Gastrocnemius medialis (tissue), 4 donors: Measurements from ENCODE around the gene EDN1. TPM values are rescaled to one million over a fixed set of nuclear protein-coding genes. Genes with fewer than 3 reads are reported as not detected.

Experiments used
- ATAC-seq, 2 donors: fragments of 150-250 bp; one replicate each; pipeline ENCODE4 v1.9.1; 2016
- DNase-seq, 2 donors: peaks; one replicate each; pipeline ENCODE4 v3.0.0-alpha.2; 2019
- H3K27ac ChIP-seq, 4 donors: fragments of 200-600 bp; sonication (generic); 1 replicate in 1 of 4; 2 replicates in 3 of 4; pipeline ENCODE4 v1.5.1; 2016 to 2018; ENCODE audit warnings: mild to moderate bottlenecking in 2 of 4, moderate library complexity in 1 of 4
- H3K27me3 ChIP-seq, 3 donors: fragments of 200-600 bp; sonication (generic) in 2 of 3; 1 replicate in 1 of 3; 2 replicates in 2 of 3; pipeline versions ENCODE4 v1.5.1 to v1.6.0; 2016 to 2019; ENCODE audit warnings: mild to moderate bottlenecking in 1 of 3, moderate library complexity in 1 of 3
- H3K36me3 ChIP-seq, 2 donors: fragments of 200-600 bp; sonication (generic) in 1 of 2; one replicate each; pipeline ENCODE4 v1.5.1; 2017 to 2018
- H3K4me1 ChIP-seq, 2 donors: fragments of 200-600 bp; sonication (generic) in 1 of 2; one replicate each; pipeline ENCODE4 v1.5.1; 2016 to 2017; ENCODE audit warnings: mild to moderate bottlenecking in 2 of 2
- H3K4me3 ChIP-seq, 4 donors: fragments of 200-600 bp; sonication (generic) in 3 of 4; 1 replicate in 1 of 4; 2 replicates in 3 of 4; pipeline ENCODE4 v1.5.1; 2016 to 2019; ENCODE audit warnings: mild to moderate bottlenecking in 2 of 4
- H3K9me3 ChIP-seq, 3 donors: fragments of 200-600 bp; sonication (generic) in 2 of 3; 1 replicate in 1 of 3; 2 replicates in 2 of 3; pipeline ENCODE4 v1.5.1; 2016 to 2019
- POLR2A ChIP-seq, 2 donors: fragments of 450-650 bp; IDR thresholded peaks; one replicate each; pipeline ENCODE4 v1.6.1; 2017; ENCODE audit warnings: antibody characterized with exemption in 2 of 2, mild to moderate bottlenecking in 2 of 2, moderate library complexity in 2 of 2
- in situ Hi-C, 4 donors: fragments of 200-750 bp; cut with MboI; loops; one replicate each; pipeline versions ENCODE4 v1.15.0 to v1.8.0; 2017; ENCODE audit warnings: low sequenced_read_pairs in 4 of 4
- intact Hi-C: fragments of 100-400 bp; cut with DNase I; formaldehyde crosslinking; loops from one replicate; pipeline ENCODE4 v1.15.1; 2023; ENCODE audit warnings: low total_unique reads
- total RNA-seq, 4 donors: library from RNA; depleted of rRNA; stranded (reverse); fragments of >200 nt; gene quantifications; one replicate each; pipeline versions ENCODE4 v1.1.0 to v1.2.3, GENCODE V29; 2016
- TF ChIP-seq, protein P1 (sequence below), 5 experiments: fragments of 450-650 bp in 3 of 5; fragments of 200-600 bp in 2 of 5; sonication (generic) in 2 of 5; IDR thresholded peaks in 4 of 5; conservative IDR thresholded peaks in 1 of 5; 1 replicate in 4 of 5; 2 replicates in 1 of 5; pipeline ENCODE4 v1.5.1; 2016 to 2019; ENCODE audit warnings: antibody characterized with exemption in 5 of 5, mild to moderate bottlenecking in 3 of 5, moderate library complexity in 3 of 5

Gene EDN1
- total RNA-seq, 4 donors from 2014 or later: 7.4 to 12.0 (median 9.3) TPM

GRCh38 chr6:12335717-12336116, 45.6 kb downstream of the EDN1 start:
- in situ Hi-C loops: no loop called here
- no peaks in the 10 kb centered on the region for H3K36me3 ChIP-seq
- DNase-seq (no peak), ATAC-seq (no peak)
- no peaks in the 10 kb centered on the region for H3K27me3 ChIP-seq
- no peak overlapping the region for H3K4me3 ChIP-seq
- H3K27ac ChIP-seq: no peak overlapping the region
- no peaks in the 10 kb centered on the region for H3K4me1 ChIP-seq
- intact Hi-C loops: no loop called here
- no peaks in the 10 kb centered on the region for H3K9me3 ChIP-seq
- TF ChIP-seq, protein P1, sequence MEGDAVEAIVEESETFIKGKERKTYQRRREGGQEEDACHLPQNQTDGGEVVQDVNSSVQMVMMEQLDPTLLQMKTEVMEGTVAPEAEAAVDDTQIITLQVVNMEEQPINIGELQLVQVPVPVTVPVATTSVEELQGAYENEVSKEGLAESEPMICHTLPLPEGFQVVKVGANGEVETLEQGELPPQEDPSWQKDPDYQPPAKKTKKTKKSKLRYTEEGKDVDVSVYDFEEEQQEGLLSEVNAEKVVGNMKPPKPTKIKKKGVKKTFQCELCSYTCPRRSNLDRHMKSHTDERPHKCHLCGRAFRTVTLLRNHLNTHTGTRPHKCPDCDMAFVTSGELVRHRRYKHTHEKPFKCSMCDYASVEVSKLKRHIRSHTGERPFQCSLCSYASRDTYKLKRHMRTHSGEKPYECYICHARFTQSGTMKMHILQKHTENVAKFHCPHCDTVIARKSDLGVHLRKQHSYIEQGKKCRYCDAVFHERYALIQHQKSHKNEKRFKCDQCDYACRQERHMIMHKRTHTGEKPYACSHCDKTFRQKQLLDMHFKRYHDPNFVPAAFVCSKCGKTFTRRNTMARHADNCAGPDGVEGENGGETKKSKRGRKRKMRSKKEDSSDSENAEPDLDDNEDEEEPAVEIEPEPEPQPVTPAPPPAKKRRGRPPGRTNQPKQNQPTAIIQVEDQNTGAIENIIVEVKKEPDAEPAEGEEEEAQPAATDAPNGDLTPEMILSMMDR (IDR thresholded peaks at IDR 0.05 in 4 of 5, conservative IDR thresholded peaks at IDR 0.05 in 1 of 5): no peak
- no peak for TF ChIP-seq POLR2A (IDR thresholded peaks at IDR 0.05)

DNA sequence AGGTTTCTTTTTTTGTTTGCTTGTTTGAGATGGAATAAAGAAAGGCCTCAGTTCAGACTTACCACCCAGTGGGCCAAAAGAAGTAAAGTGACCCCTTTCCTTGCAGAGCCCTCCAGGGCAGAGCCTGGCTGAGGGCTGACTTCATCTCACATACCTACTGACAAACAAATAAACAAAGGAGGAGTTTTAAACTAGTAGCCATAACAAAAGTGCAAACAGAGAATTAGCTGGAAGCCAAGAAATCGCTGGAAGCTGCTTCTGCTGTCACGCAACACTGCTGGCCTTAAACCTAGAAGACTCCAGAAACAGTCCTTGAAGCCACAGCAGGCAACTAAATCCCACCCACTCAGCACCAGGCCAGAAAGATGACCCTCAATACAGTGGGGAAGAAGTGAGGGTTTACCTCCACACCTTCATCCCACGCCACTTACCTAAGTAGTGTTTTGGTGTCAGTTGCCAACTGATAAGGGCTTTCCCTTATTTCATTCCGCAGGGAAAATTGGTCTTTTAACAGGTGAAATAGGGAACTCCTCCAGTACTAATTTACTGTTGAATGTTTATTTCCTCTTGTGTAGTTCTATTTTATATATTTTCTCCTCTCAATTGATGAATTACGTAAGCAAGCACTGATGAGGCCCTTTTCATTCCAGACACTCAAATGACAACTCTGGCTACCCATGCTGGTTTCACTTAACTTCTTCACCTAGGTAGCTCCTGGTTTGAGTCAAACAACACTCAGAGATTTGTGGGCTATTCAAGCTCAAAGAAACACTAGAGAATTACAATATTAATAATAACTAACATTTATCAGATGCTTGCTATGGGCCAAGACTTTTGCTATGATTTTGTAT, 46.2 kb downstream of the EDN1 start:
- intact Hi-C loops: no loop called here
- H3K36me3 ChIP-seq: no peaks in the 10 kb centered on the region
- ATAC-seq: no peak
- no peak overlapping the region for H3K4me3 ChIP-seq
- no peak for DNase-seq
- TF ChIP-seq, protein P1 (IDR thresholded peaks at IDR 0.05 in 4 of 5, conservative IDR thresholded peaks at IDR 0.05 in 1 of 5): no peak
- no peak for TF ChIP-seq POLR2A (IDR thresholded peaks at IDR 0.05)
- no peak overlapping the region for H3K27ac ChIP-seq
- H3K4me1 ChIP-seq: no peaks in the 10 kb centered on the region
- no peaks in the 10 kb centered on the region for H3K9me3 ChIP-seq
- no peaks in the 10 kb centered on the region for H3K27me3 ChIP-seq
- in situ Hi-C loops: no loop called here

DNA sequence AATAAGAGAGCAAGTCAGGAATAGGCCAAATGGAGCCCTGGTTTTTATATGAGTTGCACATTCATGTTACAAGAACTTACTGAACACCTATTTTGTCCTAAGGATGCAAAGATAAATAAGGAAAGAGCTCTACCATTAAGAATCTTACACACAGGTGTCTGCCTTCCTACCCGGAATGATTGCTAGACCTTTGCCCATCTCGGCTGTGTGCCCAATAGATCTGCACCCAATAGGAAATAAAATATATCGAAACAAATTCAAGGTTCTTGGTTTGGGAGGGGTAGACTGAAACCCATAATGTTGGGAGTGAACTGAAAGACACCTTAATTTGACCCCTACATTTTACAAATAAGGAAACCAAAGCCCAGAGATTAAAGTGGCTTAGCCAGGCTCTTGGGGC, 48.9 kb downstream of the EDN1 start:
- no peaks in the 10 kb centered on the region for H3K9me3 ChIP-seq
- in situ Hi-C loops (no loop called here), intact Hi-C loops (no loop called here)
- DNase-seq (no peak), ATAC-seq (no peak)
- H3K36me3 ChIP-seq: no peaks in the 10 kb centered on the region
- H3K4me1 ChIP-seq: no peaks in the 10 kb centered on the region
- no peak overlapping the region for H3K4me3 ChIP-seq
- no peak for TF ChIP-seq POLR2A (IDR thresholded peaks at IDR 0.05)
- TF ChIP-seq, protein P1 (IDR thresholded peaks at IDR 0.05 in 4 of 5, conservative IDR thresholded peaks at IDR 0.05 in 1 of 5): no peak
- H3K27ac ChIP-seq: no peak overlapping the region
- H3K27me3 ChIP-seq: peaks cover 0 to 2% (median 0%) of the 10 kb centered on the region in 3 donors

DNA sequence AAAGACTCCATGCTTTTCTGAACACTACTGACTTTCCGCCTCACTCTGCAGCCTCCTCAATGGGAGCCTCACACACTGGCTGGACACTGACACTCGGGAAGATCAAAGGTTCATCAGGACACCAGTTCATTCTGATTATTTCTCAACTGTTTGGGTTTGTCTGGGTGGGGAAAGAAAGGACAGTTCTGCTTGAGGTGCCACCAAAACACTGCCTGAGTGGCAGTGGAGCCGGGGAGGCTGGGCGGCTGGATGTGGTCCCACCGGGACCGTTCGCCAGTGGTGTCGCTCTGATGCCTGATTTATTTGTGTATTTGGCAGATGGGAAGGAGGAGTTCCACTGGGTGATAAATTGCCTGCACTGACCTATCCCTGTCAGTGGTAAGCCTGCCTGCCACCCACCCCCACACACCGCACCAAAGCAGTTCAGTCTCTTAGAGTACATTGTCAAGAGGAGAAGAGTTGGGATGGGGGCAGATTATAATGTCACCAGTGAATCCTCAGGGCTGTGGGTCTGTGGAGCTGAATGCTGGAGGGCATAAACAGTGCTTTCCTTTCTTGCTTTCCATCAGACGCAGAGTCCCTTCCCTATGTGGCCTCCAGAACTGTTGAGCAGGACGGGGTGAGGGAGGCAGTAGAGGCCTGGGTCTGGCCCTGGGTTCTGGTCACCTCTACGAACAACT, 49.8 kb downstream of the EDN1 start:
- Histone ChIP-seq H3K4me1 (no peaks in the 10 kb centered on the region), H3K9me3 (no peaks in the 10 kb centered on the region), H3K4me3 (no peak overlapping the region), H3K36me3 (no peaks in the 10 kb centered on the region), H3K27me3 (peaks cover 0 to 2% (median 0%) of the 10 kb centered on the region in 3 donors), H3K27ac (no peak overlapping the region)
- in situ Hi-C loops: no loop called here
- DNase-seq: no peak
- no peak for ATAC-seq
- no peak for TF ChIP-seq POLR2A (IDR thresholded peaks at IDR 0.05)
- TF ChIP-seq, protein P1 (IDR thresholded peaks at IDR 0.05 in 4 of 5, conservative IDR thresholded peaks at IDR 0.05 in 1 of 5): no peak
- intact Hi-C loops: no loop called here
